GM18873 (cell line): ENCODE results near the gene TSSK1B.
"Not testable (repeated sequence)": the region's sequence is repeated elsewhere in the genome, so short reads cannot be mapped to it uniquely, and the experiment has no call there.

ENCODE experiments used
- ATAC-seq: cut with Tn5 transposase; IDR thresholded peaks from one replicate; pipeline ENCODE4 v1.9.1; 2021; ENCODE audit warnings: mild to moderate bottlenecking, moderate library complexity, moderate number of reproducible peaks; ENCODE audit not compliant: unreplicated experiment, low FRiP score

Gene TSSK1B, protein sequence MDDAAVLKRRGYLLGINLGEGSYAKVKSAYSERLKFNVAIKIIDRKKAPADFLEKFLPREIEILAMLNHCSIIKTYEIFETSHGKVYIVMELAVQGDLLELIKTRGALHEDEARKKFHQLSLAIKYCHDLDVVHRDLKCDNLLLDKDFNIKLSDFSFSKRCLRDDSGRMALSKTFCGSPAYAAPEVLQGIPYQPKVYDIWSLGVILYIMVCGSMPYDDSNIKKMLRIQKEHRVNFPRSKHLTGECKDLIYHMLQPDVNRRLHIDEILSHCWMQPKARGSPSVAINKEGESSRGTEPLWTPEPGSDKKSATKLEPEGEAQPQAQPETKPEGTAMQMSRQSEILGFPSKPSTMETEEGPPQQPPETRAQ

GRCh38 chr5:113434889-113435288 lies at the start of gene TSSK1B:
Gene TSSK1B (minus strand): TSS chr5:113434989. CDS start chr5:113434839, 150 bp downstream.
- no peak for ATAC-seq

GRCh38 chr5:113480243-113480642 lies 45.5 kb upstream of the TSSK1B start:
- no peak for ATAC-seq

DNA sequence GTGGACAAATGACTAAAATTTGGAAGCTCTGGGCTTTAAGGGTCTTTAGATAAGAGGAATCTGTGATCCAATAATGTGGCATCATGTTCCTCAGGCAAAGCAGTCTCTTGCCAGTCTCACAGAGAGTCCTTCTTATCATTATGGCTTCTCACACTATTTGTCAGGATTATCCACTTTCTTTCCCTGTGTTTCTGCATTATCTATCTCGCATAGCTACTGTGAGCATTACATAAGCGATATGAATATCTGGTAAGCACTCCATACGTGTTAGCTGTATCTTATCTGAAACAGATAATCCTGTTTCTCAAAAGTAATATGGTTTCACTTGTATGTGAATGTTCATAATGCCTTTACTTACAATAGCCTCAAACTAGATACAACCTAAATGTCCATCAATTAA lies 43.9 kb upstream of the TSSK1B start:
- no peak for ATAC-seq

DNA sequence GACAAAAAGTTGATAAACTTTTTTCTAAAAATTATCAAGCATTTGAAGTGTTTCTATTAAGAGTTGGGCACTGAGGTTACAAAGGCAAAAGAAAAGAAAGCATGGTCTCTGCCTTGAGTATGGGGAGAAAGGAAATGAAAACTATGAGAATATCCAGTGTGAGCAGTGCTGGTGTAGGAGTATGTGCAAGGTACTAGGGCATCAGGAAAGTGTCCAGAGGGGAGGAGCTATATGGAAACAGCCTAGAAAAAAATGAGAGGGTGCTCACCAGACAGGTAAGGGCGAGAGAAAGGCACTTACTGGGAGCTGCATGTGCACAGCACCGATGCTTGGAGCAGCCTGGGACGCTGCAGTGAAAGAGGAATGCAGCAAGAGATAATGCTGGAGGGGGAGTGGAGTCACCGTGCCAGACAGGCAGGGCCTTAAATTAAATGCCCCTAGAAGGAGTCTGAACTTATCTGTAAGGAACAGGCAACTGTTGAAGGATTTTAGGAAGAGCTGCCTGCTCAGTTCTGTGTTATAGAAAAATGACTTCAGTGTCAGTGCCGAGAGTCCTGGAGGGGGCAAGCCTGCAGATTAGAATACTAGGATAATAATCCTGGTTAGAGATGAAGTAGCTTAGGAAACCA lies 39.4 kb upstream of the TSSK1B start:
- no peak for ATAC-seq

- no peak for ATAC-seq
These were observed 28.2 kb upstream of the TSSK1B start for GRCh38 chr5:113463032-113463431.

GRCh38 chr5:113457106-113457505 lies 22.3 kb upstream of the TSSK1B start:
- not testable (repeated sequence) for ATAC-seq

GRCh38 chr5:113452941-113453340 lies 18.2 kb upstream of the TSSK1B start:
- ATAC-seq: no peak

GRCh38 chr5:113451797-113452196 lies 17.0 kb upstream of the TSSK1B start:
- ATAC-seq: no peak

GRCh38 chr5:113450929-113451328 lies 16.1 kb upstream of the TSSK1B start:
- ATAC-seq: no peak

- ATAC-seq: no peak
These were observed 15.7 kb upstream of the TSSK1B start for GRCh38 chr5:113450462-113450861.

- no peak for ATAC-seq
These were observed 13.5 kb upstream of the TSSK1B start for GRCh38 chr5:113448252-113448651.

- ATAC-seq: no peak
These were observed 12.8 kb upstream of the TSSK1B start for GRCh38 chr5:113447498-113448050.

DNA sequence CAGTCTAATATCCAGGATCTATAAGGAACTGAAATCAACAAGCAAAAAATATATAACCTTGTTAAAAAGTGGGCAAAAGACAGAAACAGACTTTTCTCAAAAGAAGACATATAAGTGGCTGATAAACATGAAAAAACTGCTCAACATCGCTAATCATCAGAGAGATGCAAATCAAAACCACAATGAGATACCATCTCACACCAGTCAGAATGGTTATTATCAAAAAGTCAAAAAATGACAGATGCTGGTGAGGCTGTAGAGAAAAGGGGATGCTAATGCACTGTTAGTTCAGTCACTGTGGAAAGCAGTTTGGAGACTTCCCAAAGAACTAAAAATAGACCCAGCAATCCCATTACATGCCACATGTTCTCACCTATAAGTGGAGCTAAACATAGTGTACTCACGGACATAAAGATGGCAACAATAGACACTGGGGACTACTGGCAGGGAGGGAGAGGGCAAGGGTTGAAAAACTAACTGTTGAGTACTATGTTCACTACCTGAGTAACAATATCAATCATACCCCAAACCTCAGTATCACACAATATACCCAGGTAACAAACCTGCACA lies 11.7 kb upstream of the TSSK1B start:
- ATAC-seq: no peak

GRCh38 chr5:113437111-113437510 lies 2.3 kb upstream of the TSSK1B start:
- ATAC-seq: no peak

DNA sequence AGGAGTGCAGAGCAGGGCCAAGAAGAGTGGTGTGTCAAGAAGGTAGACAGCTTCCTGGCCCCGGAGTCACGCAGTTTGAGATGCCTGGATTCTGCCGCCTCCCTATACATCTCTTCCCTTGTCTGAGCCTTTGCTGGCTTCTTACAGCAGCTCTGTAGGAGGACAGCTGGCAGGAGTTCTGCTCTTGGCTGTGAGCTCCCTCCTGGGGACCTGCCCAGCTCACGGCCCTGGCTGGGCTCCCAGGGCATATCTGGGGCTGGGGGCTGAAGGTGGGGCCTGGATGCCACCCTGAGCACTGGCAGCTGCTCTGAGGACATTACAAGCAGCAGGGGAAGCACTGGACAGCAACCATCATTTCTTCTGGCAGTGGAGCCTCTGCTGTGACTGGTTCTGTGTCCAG lies 786 bp upstream of the TSSK1B start:
- no peak for ATAC-seq

- ATAC-seq: no peak
These were observed 752 bp downstream of the TSSK1B start for GRCh38 chr5:113433862-113434612.

DNA sequence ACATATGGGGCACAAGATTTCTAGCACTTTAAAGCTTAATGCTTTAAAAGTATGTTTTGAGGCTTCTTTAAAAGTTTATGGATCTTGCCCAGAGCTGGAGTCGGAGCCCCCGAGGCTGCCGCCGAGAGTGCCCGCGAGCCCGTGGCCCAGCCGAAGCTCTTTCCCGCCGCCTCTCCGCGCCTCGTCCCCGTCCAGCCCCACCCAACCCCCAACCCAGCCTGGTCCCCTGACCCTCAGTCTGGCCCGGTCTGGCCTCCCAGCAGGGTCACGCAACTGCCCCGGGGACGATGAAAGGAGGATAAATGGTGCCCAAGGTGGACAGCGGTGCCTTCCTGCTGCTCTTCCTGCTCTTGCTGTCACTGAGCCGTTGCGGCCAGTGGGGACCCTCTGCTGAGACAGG lies 1.7 kb downstream of the TSSK1B start:
- no peak for ATAC-seq

DNA sequence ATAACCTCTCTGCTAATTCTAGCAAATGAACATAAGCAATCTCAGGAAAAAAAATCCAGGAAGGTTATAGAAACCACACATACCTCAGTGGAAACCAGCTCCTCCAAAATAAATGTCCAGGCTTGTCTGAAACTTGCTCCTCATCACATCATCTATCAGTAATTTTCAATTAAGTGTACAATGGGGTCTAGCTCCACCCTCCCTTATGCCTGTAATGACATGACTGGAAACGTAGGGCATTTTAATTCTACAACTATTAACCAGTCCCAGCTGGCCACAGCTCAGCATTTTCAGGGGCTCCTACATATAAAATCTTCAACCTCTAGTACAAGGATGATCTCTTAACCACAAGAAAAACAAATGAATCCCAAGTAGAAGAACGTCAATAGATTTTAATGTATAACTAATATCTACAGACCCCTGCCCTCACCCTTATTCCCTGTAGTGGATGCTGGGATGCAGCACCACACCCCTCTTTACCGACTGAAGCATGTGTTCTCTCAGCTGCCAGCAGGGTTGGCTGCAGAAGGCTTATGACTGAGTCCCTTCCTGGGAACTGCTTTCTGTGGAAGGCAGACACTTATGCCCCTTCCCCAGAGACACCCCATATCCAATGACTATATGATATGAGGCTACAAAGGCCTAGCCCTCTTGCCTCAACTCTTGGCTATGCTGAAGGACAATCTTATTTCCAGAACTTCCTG lies 6.8 kb downstream of the TSSK1B start:
- ATAC-seq: no peak

- ATAC-seq: no peak
These were observed 8.9 kb downstream of the TSSK1B start for GRCh38 chr5:113425909-113426308.

- ATAC-seq: no peak
These were observed 13.1 kb downstream of the TSSK1B start for GRCh38 chr5:113421693-113422092.
